Measurements from ENCODE around the gene EMSY. TPM values are rescaled to one million over a fixed set of nuclear protein-coding genes. Genes with fewer than 3 reads are reported as not detected.
A peak's percentile ranks its signal among the peaks of the same experiment; 100 is the strongest.

The EMSY gene
- total and polyA plus RNA-seq, 2 of the 13 experiments (the other 11 are each of a cell fraction or from before 2014, with no cell fraction given): 11.6 to 18.5 TPM

DNA sequence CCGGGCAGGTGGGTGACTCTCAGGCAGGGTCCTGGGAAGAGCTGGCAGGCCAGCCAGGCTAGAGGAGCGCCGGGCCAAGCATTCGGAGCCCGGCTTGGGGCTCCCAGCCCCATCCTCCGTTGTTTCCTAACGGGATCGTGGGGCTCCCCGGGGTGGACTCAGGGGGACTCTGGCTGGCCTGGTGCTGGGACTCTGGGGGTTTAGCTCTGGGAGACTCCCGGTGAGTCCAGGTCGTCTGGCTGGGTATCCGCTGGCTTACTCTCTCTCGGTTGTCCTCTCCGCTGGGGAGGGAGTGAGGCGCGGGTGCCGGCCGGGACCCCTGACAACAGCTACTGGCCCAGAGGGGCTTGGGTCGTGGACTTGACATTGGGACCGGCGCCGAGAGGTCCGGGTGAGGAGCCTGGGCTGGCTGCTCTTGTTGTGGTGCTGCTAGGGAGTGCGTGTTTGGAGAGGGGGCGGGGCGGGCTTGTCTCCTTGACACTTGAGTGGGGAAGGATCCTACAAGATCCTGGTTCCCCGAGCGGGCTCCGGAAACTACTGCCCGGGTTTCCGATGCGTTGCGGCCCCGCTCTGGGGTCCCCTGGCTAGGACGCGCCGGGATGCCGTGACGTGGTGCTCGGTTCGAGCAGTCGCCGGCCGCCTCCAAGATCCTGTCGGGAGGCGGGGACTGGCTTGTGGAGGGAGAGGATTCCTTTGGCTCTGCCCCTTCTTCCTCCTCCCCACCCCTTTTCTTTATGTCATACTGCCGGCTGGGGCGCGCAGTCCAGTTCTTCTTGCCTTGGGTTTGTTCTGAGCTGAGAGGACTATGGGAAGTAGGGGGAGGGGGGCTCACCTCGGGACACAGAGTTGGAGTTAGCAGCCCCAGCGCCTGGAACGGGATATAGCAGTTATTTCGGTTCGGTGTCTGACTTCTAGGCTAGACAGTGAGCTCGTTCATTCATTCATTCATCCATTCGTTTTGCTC, 585 bp downstream of the EMSY start (continued):
- TF ChIP-seq, protein P1, sequence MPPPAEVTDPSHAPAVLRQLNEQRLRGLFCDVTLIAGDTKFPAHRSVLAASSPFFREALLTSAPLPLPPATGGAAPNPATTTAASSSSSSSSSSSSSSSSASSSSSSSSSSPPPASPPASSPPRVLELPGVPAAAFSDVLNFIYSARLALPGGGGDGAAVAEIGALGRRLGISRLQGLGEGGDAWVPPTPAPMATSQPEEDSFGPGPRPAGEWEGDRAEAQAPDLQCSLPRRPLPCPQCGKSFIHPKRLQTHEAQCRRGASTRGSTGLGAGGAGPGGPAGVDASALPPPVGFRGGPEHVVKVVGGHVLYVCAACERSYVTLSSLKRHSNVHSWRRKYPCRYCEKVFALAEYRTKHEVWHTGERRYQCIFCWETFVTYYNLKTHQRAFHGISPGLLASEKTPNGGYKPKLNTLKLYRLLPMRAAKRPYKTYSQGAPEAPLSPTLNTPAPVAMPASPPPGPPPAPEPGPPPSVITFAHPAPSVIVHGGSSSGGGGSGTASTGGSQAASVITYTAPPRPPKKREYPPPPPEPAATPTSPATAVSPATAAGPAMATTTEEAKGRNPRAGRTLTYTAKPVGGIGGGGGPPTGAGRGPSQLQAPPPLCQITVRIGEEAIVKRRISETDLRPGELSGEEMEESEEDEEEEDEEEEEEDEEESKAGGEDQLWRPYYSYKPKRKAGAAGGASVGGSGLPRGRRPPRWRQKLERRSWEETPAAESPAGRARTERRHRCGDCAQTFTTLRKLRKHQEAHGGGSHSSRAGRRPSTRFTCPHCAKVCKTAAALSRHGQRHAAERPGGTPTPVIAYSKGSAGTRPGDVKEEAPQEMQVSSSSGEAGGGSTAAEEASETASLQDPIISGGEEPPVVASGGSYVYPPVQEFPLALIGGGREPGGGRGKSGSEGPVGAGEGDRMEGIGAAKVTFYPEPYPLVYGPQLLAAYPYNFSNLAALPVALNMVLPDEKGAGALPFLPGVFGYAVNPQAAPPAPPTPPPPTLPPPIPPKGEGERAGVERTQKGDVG (CRISPR knock-in tag; IDR thresholded peaks at IDR 0.05; ENCODE audit: borderline replicate concordance): no peak
- TF ChIP-seq NRL (CRISPR knock-in tag; IDR thresholded peaks at IDR 0.05; ENCODE audit: borderline replicate concordance) (peak; percentile 17; the same call in 1 of the 2 replicates), TRIM24 (CRISPR knock-in tag; IDR thresholded peaks at IDR 0.05) (0 out of 2 replicates have a peak, but pooled peaks have one; percentile 16), AKAP8 (CRISPR knock-in tag; IDR thresholded peaks at IDR 0.05) (no peak), ZNF782 (CRISPR knock-in tag; IDR thresholded peaks at IDR 0.05; ENCODE audit: borderline replicate concordance) (no peak), KLF6 (CRISPR knock-in tag; IDR thresholded peaks at IDR 0.05) (no peak), MTERF4 (CRISPR knock-in tag; IDR thresholded peaks at IDR 0.05) (no peak), HHEX (CRISPR knock-in tag; IDR thresholded peaks at IDR 0.05) (no peak), ZNF770 (CRISPR knock-in tag; IDR thresholded peaks at IDR 0.05) (0 out of 2 replicates have a peak, but pooled peaks have one; percentile 44), ADNP (CRISPR knock-in tag; IDR thresholded peaks at IDR 0.05) (no peak), HNF4A (CRISPR knock-in tag; IDR thresholded peaks at IDR 0.05) (no peak), ZNF232 (CRISPR knock-in tag; IDR thresholded peaks at IDR 0.05; ENCODE audit: borderline replicate concordance) (peak; percentile 16; the same call in 1 of the 2 replicates)
- TF ChIP-seq, protein P2, sequence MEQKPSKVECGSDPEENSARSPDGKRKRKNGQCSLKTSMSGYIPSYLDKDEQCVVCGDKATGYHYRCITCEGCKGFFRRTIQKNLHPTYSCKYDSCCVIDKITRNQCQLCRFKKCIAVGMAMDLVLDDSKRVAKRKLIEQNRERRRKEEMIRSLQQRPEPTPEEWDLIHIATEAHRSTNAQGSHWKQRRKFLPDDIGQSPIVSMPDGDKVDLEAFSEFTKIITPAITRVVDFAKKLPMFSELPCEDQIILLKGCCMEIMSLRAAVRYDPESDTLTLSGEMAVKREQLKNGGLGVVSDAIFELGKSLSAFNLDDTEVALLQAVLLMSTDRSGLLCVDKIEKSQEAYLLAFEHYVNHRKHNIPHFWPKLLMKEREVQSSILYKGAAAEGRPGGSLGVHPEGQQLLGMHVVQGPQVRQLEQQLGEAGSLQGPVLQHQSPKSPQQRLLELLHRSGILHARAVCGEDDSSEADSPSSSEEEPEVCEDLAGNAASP (CRISPR knock-in tag; IDR thresholded peaks at IDR 0.05; ENCODE audit: borderline replicate concordance): no peak
- TF ChIP-seq, protein P3, sequence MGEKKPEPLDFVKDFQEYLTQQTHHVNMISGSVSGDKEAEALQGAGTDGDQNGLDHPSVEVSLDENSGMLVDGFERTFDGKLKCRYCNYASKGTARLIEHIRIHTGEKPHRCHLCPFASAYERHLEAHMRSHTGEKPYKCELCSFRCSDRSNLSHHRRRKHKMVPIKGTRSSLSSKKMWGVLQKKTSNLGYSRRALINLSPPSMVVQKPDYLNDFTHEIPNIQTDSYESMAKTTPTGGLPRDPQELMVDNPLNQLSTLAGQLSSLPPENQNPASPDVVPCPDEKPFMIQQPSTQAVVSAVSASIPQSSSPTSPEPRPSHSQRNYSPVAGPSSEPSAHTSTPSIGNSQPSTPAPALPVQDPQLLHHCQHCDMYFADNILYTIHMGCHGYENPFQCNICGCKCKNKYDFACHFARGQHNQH (CRISPR knock-in tag; IDR thresholded peaks at IDR 0.05): no peak
- TF ChIP-seq, protein P4, sequence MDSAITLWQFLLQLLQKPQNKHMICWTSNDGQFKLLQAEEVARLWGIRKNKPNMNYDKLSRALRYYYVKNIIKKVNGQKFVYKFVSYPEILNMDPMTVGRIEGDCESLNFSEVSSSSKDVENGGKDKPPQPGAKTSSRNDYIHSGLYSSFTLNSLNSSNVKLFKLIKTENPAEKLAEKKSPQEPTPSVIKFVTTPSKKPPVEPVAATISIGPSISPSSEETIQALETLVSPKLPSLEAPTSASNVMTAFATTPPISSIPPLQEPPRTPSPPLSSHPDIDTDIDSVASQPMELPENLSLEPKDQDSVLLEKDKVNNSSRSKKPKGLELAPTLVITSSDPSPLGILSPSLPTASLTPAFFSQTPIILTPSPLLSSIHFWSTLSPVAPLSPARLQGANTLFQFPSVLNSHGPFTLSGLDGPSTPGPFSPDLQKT (CRISPR knock-in tag; IDR thresholded peaks at IDR 0.05; ENCODE audit: borderline replicate concordance): no peak
